LoVo (cell line): ENCODE data around the gene TMEM52.
"Not testable (repeated sequence)": the region's sequence is repeated elsewhere in the genome, so short reads cannot be mapped to it uniquely, and the experiment has no call there.

ENCODE experiments used
- DNase-seq: peaks from one replicate; pipeline ENCODE4 v3.0.0-alpha.2; 2016; ENCODE audit warnings: low spot score

TMEM52 gene

DNA sequence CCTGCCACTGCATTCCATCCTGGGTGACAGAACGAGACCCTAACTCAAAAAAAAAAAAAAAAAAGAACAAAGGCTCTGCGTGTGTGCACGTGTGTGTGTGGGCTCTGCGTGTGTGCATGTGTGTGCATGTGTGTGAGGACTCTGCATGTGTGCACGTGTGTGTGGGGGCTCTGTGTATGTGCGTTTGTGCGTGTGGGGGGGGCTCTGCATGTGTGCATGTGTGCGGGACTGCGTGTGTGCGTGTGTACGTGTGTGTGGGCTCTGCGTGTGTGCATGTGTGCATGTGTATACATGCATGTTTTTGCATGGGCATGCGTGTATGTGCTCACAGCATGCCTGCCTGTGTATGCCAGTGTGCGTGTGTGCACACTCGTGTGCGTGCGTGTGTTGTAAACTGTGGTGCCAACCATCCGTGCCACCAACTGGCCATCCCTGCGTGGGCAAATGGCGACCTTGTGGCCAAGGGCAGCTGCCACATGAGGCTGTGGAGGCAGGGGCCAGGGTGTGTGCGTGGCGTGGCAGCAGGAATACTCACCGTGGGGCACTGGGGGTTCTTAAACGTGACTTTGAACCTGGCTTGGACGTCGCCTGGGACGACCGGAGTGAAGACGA, 26.8 kb upstream of the TMEM52 start:
- no peak for DNase-seq

GRCh38 chr1:1943834-1944570, 24.9 kb upstream of the TMEM52 start:
- DNase-seq = peak; percentile 35

- no peak for DNase-seq
Measured at GRCh38 chr1:1942753-1943656, 23.9 kb upstream of the TMEM52 start.

GRCh38 chr1:1941868-1942752, 23.0 kb upstream of the TMEM52 start:
- DNase-seq = no peak

DNA sequence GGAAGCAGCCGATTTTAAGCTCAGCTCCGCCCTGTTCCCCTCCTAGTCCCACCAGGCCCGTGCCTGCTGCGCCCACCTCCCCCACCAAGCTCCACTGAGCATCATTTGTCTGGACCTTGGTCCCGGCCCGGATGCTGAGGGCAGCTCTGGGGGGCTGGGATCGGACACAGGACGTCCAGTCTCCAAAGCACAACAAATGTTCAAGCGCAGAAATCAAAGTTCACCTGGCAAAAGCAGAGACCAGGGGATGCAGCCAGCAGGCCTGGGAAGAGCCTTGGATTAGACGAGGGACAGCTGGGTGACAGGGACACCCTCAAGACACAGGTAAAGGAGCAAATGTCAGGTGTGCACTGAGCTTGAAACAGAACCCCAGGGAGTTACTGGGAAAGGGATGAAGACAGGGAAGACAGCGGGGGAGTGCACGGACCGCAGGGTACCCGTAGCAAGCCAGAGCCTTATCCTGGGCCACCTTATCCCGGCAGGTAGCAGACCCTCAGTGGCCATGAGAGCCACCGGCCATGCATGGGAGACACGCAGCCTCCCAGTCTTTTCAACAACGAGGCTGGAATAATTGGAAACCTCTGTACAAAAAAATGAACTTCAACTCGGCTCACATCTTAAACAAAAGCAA, 22.2 kb upstream of the TMEM52 start:
- DNase-seq = no peak

- no peak for DNase-seq
Measured at GRCh38 chr1:1940123-1940425, 21.0 kb upstream of the TMEM52 start.

- no peak for DNase-seq
Measured at GRCh38 chr1:1939296-1940122, 20.4 kb upstream of the TMEM52 start.

DNA sequence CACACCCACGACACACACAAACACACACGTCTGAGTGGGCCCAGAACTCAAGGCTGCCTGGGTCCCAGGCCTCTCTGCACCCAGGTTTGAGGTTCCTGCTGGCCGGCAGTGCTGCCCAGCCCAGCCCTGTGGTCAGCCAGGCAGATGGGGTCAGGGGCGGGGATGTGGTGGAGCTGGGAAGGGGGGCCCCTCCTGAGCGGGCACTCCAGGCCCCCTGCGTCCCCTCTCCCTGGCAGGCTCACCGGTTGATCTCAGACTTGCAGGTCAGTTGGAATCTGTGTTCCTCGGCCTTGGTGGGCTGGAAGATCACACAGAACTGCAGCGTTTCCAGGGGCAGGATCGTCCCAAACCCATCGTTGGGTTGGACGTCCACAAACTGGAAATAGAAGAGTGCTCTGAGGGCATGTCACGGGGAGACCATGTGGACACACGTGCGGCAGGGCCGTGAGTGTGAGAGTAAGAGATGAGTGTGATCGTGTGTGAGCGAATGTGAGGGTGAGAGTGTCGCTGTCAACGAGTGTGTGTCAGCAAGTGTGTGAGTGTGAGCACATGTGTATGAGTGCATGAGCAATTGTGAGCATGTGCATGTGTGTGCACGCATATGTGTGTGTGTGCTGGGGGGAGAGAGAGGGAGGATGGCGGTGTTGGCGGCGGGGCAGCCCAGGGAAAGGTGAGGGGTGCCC, 19.7 kb upstream of the TMEM52 start:
- no peak for DNase-seq

DNA sequence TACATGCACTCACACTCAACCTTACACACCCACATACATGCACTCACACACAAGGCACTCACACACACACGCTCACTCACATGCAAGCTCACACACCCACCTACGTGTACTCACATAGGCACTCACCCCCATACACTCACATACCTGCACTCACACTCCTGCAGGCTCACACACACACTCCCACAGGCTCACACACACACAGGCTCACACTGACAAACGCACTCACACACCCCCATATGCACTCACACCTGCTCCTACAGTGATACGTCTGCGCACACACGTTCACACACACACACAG, 19.1 kb upstream of the TMEM52 start:
- DNase-seq = no peak

- no peak for DNase-seq
Measured at GRCh38 chr1:1937549-1938275, 18.6 kb upstream of the TMEM52 start.

DNA sequence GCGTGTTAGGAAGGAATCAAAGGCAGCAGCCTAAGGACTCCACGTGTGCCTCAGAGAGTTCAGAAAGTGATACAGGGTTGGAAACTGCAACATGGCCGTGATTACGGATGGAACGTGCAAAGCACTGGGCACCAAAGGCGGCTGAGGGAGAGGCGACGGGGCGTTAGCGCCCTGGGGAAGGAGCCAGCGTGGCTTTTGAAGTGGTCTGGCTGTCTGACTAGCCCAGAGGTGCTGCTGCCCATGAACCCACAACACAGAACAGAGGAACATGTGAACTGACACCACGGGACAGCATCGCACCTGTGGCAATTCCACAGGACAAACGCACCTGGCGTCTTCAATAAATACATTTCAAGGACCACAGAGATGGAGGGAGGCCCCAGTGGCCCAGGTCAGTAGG, 18.0 kb upstream of the TMEM52 start:
- DNase-seq = no peak

- DNase-seq = not testable (repeated sequence)
Measured at GRCh38 chr1:1934848-1935247, 15.8 kb upstream of the TMEM52 start.

GRCh38 chr1:1929639-1930545, 10.8 kb upstream of the TMEM52 start:
- DNase-seq = no peak

- no peak for DNase-seq
Measured at GRCh38 chr1:1929102-1929638, 10.1 kb upstream of the TMEM52 start.

DNA sequence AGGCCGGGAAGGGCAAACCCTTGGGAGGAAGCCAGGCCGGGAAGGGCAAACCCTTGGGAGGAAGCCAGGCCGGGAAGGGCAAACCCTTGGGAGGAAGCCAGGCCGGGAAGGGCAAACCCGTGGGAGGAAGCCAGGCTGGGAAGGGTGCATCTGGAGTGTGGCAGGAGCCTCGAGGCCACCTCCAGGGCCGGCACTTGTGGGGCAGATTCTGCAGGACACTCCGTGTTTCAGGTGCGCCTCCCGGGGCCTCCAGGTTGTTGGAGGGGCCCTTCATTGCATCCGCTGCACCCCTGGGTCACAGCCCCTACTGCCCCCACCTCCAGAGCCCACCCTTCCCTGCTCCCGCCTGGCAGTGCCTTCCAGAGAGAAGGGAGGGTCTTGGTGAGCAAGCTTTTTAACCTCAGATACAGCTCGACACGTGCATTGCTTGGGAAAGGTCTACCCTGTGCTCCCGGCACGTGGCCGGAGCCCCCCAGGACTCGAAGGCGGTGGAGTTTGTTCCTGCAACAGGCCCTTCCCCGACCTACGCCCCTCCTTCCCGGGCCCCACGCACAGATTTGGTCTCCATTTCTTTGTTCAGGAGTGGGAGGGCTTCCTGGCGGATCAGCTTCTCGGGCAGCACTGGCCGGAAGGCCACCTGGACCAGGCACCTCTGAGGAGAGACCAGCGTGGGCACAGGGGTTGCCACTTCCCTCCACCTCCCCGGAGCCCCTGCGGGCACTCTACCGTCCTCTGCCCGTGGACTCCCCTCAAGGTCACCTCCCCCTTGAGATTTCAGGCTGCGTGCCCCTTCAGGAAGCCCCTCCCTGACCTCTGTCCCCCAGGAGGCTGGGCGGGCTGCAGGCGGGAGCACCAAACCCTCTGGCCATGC, 9.4 kb upstream of the TMEM52 start:
- DNase-seq = no peak

- no peak for DNase-seq
Measured at GRCh38 chr1:1927751-1928150, 8.7 kb upstream of the TMEM52 start.
